ENCODE measurements around the gene NOC3L. TPM values are rescaled to one million over a fixed set of nuclear protein-coding genes. Genes with fewer than 3 reads are reported as not detected.

The NOC3L gene, protein sequence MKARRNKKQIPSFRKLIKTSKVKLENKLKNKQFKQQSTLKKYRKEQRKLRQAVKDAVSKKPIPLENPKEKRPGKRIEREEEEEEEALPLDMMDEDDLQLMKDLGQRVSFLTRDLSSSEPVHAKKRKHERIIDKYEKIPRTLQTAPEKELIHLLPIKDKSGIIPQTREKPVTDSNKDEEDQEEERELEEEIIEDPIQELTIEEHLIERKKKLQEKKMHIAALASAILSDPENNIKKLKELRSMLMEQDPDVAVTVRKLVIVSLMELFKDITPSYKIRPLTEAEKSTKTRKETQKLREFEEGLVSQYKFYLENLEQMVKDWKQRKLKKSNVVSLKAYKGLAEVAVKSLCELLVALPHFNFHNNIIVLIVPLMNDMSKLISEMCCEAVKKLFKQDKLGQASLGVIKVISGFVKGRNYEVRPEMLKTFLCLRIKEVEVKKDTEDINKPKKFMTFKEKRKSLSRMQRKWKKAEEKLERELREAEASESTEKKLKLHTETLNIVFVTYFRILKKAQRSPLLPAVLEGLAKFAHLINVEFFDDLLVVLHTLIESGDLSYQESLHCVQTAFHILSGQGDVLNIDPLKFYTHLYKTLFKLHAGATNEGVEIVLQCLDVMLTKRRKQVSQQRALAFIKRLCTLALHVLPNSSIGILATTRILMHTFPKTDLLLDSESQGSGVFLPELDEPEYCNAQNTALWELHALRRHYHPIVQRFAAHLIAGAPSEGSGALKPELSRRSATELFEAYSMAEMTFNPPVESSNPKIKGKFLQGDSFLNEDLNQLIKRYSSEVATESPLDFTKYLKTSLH
- polyA plus RNA-seq: 11.3 and 26.7 TPM in 2 replicates

DNA sequence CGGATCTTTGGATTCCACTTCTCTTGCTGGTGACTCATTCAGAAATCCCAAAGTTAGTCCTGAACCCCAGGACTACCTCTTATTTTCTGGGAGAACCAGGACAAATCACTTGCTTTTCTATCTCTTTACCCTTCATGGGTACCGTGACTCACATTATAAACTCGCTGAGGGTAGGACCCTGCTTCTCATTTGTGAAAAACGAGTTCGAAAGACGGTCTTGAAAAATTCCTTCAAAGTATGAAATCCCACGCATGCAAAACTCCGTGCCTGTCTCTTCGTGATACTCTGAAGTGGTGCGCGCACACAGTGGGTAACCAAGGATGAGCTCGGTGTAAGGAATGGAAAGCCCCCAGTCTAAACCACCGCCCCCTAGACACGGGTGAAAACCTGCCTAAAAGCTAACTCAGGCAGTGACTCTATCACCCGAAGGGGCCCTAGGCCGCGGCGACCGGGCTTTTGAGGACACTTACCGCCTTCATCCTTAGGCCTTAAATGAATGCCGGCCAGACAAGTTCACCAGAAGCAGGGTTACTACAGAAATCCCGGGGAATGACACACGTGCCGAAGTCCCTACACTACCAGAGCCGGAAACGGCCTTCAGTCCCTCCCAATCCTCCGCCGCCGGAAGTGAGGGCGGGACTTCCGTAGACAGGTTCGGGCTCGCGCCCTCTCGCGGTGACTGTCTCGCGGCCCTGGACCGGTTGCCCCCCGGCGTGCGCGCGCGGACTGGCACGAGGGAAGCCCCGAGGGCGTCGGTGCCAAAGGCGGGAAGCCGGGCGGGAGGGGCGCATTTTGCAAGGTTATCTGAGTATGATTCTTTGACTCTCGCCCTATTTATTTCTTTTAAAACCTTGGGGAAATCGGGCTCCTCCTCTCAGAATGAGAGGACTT, at the start of gene NOC3L:
TSS of gene NOC3L (minus strand) at position 580 of the 891 bp plus-strand sequence. CDS start at position 479, 101 bp downstream.

DNA sequence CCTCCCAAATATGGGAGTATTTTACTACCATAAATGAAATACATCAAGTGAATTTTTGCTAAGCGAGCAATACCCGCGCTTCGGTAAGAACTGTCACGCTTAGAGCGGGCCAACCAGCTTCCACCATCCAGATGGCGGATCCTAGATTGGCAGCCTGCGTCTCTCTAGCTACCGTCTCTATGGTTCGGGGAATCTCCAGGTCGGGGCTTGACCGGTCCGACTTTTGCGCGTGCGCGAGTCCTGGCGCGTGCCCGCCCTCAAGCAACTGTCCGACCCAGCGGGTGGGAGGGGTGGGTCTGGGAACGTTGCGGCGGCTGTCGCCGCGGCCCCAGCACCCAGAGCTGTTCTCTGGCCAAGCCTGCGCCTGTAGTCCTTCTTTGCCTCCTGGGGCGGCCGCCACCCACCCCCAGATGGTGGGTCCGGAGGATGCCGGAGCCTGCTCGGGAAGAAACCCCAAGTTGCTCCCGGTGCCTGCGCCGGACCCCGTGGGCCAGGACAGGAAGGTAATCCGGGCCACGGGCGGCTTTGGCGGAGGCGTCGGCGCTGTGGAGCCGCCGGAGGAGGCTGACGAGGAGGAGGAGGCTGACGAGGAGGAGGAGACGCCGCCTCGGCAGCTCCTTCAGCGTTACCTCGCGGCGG, 39.6 kb upstream of the NOC3L start, which contains the start of gene TBC1D12:
TSS of gene TBC1D12 (plus strand) at position 338 of the 639 bp plus-strand sequence. CDS start at position 411, 73 bp downstream.

Other genes starting within 250 kb of the NOC3L start
- gene TBC1D12, start 39.6 kb upstream of the NOC3L start, polyA plus RNA-seq: 25.9 and 32.4 TPM in 2 replicates
- 3.4 TPM in 1 of 2 replicates, not detected in the other for gene HELLS, start 182.8 kb upstream of the NOC3L start, polyA plus RNA-seq